Measurements from ENCODE around the gene USF1. TPM values are rescaled to one million over a fixed set of nuclear protein-coding genes. Genes with fewer than 3 reads are reported as not detected.

The USF1 gene
- total and polyA plus RNA-seq, 2 experiments from 2014 or later: 23.8 to 74.8 TPM

- Mint-ChIP-seq H3K27me3 (ENCODE audit: insufficient read depth, low read depth, poor library complexity) (peaks cover 2% of the 10 kb centered on the region), H3K27ac (no peak overlapping the region), H3K9me3 (peaks cover 20% of the 10 kb centered on the region), H3K4me3 (no peak overlapping the region), H3K4me1 (peaks cover 22% of the 10 kb centered on the region), H3K36me3 (ENCODE audit: low read depth) (peaks cover 20% of the 10 kb centered on the region)
- ATAC-seq (no peak), DNase-seq (ENCODE audit: low spot score) (no peak)
- Histone ChIP-seq H3K4me1 (ENCODE audit: insufficient read depth) (peaks cover 23% of the 10 kb centered on the region), H3K27ac (ENCODE audit: low read depth) (peak overlapping the region; percentile 45; the same call in 1 of the 2 replicates), H3K4me2 (no peak overlapping the region), H3K79me2 (replicated peaks; ENCODE audit: insufficient read depth) (peaks cover 12% of the 10 kb centered on the region), H3K36me3 (ENCODE audit: insufficient read depth) (no peaks in the 10 kb centered on the region), H4K20me1 (replicated peaks; ENCODE audit: insufficient read depth) (no peaks in the 10 kb centered on the region), H2AFZ (no peak overlapping the region), H3K27me3 (ENCODE audit: insufficient read depth) (no peaks in the 10 kb centered on the region), H3K4me3 (no peak overlapping the region), H3K9me2 (ENCODE audit: insufficient read depth) (no peaks in the 10 kb centered on the region), H3F3A (replicated peaks; ENCODE audit: low read depth) (peaks cover 9% of the 10 kb centered on the region)
- TF ChIP-seq JUNB (IDR thresholded peaks at IDR 0.05; ENCODE audit: unreplicated experiment) (no peak), CTCF (conservative IDR thresholded peaks at IDR 0.05; ENCODE audit: low read depth in 2 of 2) (no peak), ZNF331 (CRISPR knock-in tag; IDR thresholded peaks at IDR 0.05; ENCODE audit: low read depth) (no peak), EZH2phosphoT487 (IDR thresholded peaks at IDR 0.05; ENCODE audit: unreplicated experiment) (no peak), POLR2AphosphoS5 (IDR thresholded peaks at IDR 0.05; ENCODE audit: low read depth) (no peak), EZH2 (IDR thresholded peaks at IDR 0.05; ENCODE audit: low read depth, unreplicated experiment) (no peak), CREB1 (CRISPR knock-in tag; IDR thresholded peaks at IDR 0.05; ENCODE audit: low read depth) (no peak), ZNF462 (CRISPR knock-in tag; IDR thresholded peaks at IDR 0.05) (no peak), STAT1 (IDR thresholded peaks at IDR 0.05; ENCODE audit: unreplicated experiment) (no peak), ETS1 (IDR thresholded peaks at IDR 0.05) (no peak), NANOG (IDR thresholded peaks at IDR 0.05; ENCODE audit: borderline replicate concordance) (no peak), ZNF114 (CRISPR knock-in tag; IDR thresholded peaks at IDR 0.05) (no peak), REST (IDR thresholded peaks at IDR 0.05; ENCODE audit: unreplicated experiment) (no peak)
Observed at GRCh38 chr1:161032409-161032808, 13.4 kb downstream of the USF1 start.

All from GM23338 (cell line).